HG03175 (cell line): ENCODE measurements around the gene EIF4G1.
"Not testable (repeated sequence)": the region's sequence is repeated elsewhere in the genome, so short reads cannot be mapped to it uniquely, and the experiment has no call there.

Experiments
- ATAC-seq: cut with Tn5 transposase; IDR thresholded peaks from one replicate; pipeline ENCODE4 v1.9.1; 2021; ENCODE audit warnings: mild to moderate bottlenecking, moderate library complexity; ENCODE audit not compliant: unreplicated experiment

Gene EIF4G1

GRCh38 chr3:184333190-184333589 lies 18.8 kb downstream of the EIF4G1 start:
- no peak for ATAC-seq

- ATAC-seq = no peak
Measured at GRCh38 chr3:184333700-184334099, 19.3 kb downstream of the EIF4G1 start.

- ATAC-seq = no peak
Measured at GRCh38 chr3:184334470-184335158, 20.2 kb downstream of the EIF4G1 start.

- no peak for ATAC-seq
Measured at GRCh38 chr3:184335291-184335660, 20.9 kb downstream of the EIF4G1 start.

- peak; percentile 79 for ATAC-seq
Measured at GRCh38 chr3:184335661-184336546, 21.5 kb downstream of the EIF4G1 start.

- no peak for ATAC-seq
Measured at GRCh38 chr3:184336547-184337398, 22.4 kb downstream of the EIF4G1 start.

- no peak for ATAC-seq
Measured at GRCh38 chr3:184337399-184337714, 23.0 kb downstream of the EIF4G1 start, which contains the start of gene FAM131A. TSS of gene FAM131A (plus strand) at chr3:184337600. CDS start at chr3:184337631, 31 bp downstream.

GRCh38 chr3:184337981-184338380 lies 23.6 kb downstream of the EIF4G1 start:
- no peak for ATAC-seq

GRCh38 chr3:184338511-184338945 lies 24.1 kb downstream of the EIF4G1 start:
- ATAC-seq = no peak

- no peak for ATAC-seq
Measured at GRCh38 chr3:184339001-184339400, 24.6 kb downstream of the EIF4G1 start.

- ATAC-seq = not testable (repeated sequence)
Measured at GRCh38 chr3:184339451-184340135, 25.2 kb downstream of the EIF4G1 start.

GRCh38 chr3:184341925-184342324 lies 27.5 kb downstream of the EIF4G1 start:
- ATAC-seq = no peak

- ATAC-seq = no peak
Measured at GRCh38 chr3:184343200-184343876, 28.9 kb downstream of the EIF4G1 start.

- ATAC-seq = no peak
Measured at GRCh38 chr3:184344579-184345316, 30.3 kb downstream of the EIF4G1 start.

GRCh38 chr3:184345317-184346144 lies 31.1 kb downstream of the EIF4G1 start:
- peak; percentile 55 for ATAC-seq

GRCh38 chr3:184346480-184347190 lies 32.2 kb downstream of the EIF4G1 start:
- ATAC-seq = no peak

- ATAC-seq = no peak
Measured at GRCh38 chr3:184347321-184348056, 33.1 kb downstream of the EIF4G1 start.
